HG03280 (cell line): Measurements from ENCODE around the gene WWOX.
A peak's percentile ranks its signal among the peaks of the same experiment; 100 is the strongest.

Experiments
- ATAC-seq: cut with Tn5 transposase; IDR thresholded peaks from one replicate; pipeline ENCODE4 v1.9.1; 2021; ENCODE audit warnings: mild to moderate bottlenecking, moderate library complexity; ENCODE audit not compliant: unreplicated experiment

The WWOX gene

DNA sequence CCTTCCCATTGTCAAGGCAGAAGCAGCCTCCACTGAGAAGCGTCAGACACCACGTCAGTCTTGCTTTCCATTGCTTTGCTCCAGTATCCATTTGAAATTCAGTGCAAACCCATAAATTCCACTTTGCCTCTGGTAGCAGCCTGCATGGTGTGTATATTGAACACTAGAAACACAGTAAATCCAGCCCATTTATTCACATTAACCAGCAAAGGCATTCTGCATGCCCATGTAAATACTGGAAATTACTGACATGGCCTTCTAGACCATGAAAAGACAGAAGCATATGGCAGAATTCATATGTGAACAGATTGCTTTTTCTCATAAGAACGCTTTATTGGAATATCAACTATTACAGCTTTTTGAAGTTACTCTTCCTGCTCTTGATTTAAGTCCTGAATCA lies 595.0 kb downstream of the WWOX start:
- no peak for ATAC-seq

GRCh38 chr16:78695391-78695790 lies 595.9 kb downstream of the WWOX start:
- no peak for ATAC-seq

- ATAC-seq = no peak
Observed at GRCh38 chr16:78696797-78697196, 597.3 kb downstream of the WWOX start.

DNA sequence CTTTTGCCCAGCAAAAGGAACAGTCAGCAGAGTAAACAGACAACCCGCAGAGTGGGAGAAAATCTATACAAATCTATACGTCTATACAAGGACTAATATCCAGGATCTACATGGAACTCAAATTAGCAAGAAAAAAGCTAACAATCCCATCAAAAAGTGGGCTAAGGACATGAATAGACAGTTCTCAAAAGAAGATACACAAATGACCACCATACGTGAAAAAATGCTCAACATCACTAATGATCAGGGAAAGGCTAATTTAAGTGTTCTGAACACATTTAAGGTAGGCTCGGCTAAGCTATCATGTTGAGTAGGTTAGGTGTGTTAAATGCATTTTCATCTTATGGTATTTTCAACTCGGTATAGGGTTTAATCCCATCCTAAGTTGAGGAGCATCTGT lies 598.0 kb downstream of the WWOX start:
- ATAC-seq = no peak

- no peak for ATAC-seq
Observed at GRCh38 chr16:78703936-78704335, 604.5 kb downstream of the WWOX start.

GRCh38 chr16:78704416-78704815 lies 605.0 kb downstream of the WWOX start:
- ATAC-seq = no peak

- ATAC-seq = no peak
Observed at GRCh38 chr16:78705694-78706093, 606.2 kb downstream of the WWOX start.

GRCh38 chr16:78706637-78707036 lies 607.2 kb downstream of the WWOX start:
- ATAC-seq = no peak

DNA sequence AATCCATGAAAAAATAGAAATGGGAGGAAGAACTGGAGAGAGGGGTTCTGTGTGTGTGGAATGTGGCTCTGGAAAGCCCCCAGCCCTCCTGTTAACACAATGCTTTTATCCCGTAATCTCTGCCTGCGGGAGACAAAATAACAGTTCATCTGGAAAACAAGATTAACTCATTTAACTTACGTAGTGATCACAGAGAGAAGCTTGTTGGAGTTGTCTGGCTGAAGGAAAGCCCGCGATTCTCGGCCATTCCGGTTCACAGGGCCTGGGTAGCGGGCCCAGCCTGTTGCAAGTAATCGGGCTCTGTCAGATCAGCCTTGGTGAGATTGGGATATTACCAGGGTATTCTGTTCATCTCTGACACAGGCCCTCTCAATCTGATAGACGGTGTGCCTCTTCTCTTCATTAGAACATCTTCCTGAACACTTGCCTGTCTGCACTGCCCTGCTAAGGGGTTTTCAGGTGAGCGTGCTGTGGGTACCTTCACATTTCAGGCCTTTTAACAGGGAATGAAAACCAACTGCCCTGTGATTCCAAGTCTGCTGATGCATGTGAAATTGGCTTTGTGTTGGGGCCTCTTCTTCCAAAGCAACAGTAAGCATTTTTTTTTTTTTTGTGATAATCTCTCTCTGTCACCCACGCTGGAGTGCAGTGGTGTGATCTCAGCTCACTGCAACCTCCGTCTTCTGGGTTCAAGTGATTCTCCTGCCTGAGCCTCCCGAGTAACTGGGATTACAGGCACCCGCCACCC lies 609.9 kb downstream of the WWOX start:
- no peak for ATAC-seq

GRCh38 chr16:78715106-78715505 lies 615.7 kb downstream of the WWOX start:
- no peak for ATAC-seq

DNA sequence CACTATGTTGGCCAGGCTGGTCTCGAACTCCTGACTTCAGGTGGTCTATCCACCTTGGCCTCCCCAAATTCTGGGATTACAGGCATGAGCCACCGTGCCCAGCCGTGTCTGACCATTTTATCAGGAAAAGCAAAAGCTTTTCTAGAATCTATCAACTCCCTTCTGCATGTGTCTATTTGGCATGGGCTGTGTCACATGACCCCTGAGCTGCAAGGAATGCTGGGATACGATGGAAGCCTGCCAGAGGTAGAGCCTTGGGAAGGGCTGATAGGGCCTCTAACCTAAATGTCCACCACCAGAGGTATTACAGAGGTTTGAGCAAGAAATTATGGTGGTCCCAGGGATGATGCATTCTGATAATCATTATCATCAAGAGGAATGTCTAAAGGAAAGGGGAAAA lies 616.2 kb downstream of the WWOX start:
- ATAC-seq = no peak

- no peak for ATAC-seq
Observed at GRCh38 chr16:78718141-78718540, 618.7 kb downstream of the WWOX start.

GRCh38 chr16:78720416-78720815 lies 621.0 kb downstream of the WWOX start:
- ATAC-seq = no peak

DNA sequence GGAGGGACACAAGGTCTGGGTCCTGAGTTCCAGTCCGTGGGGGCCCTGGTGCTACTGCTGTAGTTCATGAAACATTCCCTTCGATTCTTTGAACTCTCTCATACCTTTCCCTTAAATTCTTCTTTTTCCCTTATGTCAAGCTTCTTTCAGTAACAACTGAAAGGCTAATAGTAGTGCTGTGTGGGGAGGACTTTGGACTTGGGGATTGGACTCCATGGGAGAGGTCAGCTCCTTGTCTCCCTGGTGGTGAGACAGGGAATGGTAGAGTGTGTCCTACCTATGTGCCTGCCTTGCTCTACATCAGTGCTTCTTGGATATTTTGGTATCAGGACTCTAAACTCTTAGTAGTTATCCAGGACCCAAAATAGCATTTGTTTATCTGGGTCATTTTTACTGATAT lies 628.1 kb downstream of the WWOX start:
- no peak for ATAC-seq

- no peak for ATAC-seq
Observed at GRCh38 chr16:78729687-78730086, 630.2 kb downstream of the WWOX start.

DNA sequence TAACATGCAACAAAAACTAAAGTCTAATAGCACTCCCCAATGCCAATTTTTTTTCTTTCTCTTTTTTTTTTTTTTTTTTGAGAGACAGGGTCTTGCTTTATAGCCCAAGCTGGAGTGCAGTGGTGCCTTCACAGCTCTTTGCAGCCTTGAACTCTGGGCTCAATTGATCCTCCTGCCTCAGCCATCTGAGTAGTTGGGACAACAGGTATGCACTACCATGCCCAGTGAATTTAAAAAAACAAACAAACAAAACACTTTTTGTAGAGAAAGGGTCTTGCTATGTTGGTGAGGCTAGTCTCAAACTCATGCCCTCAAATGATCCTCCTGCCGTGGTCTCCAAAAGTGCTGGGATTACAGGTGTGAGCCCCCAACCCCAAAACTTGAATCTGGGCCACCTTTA lies 632.3 kb downstream of the WWOX start:
- ATAC-seq = no peak

GRCh38 chr16:78732696-78733095 lies 633.2 kb downstream of the WWOX start:
- ATAC-seq = no peak

- no peak for ATAC-seq
Observed at GRCh38 chr16:78735337-78735736, 635.9 kb downstream of the WWOX start.

GRCh38 chr16:78737630-78738029 lies 638.2 kb downstream of the WWOX start:
- no peak for ATAC-seq

GRCh38 chr16:78738557-78738956 lies 639.1 kb downstream of the WWOX start:
- ATAC-seq = no peak

- no peak for ATAC-seq
Observed at GRCh38 chr16:78740269-78740668, 640.8 kb downstream of the WWOX start.

DNA sequence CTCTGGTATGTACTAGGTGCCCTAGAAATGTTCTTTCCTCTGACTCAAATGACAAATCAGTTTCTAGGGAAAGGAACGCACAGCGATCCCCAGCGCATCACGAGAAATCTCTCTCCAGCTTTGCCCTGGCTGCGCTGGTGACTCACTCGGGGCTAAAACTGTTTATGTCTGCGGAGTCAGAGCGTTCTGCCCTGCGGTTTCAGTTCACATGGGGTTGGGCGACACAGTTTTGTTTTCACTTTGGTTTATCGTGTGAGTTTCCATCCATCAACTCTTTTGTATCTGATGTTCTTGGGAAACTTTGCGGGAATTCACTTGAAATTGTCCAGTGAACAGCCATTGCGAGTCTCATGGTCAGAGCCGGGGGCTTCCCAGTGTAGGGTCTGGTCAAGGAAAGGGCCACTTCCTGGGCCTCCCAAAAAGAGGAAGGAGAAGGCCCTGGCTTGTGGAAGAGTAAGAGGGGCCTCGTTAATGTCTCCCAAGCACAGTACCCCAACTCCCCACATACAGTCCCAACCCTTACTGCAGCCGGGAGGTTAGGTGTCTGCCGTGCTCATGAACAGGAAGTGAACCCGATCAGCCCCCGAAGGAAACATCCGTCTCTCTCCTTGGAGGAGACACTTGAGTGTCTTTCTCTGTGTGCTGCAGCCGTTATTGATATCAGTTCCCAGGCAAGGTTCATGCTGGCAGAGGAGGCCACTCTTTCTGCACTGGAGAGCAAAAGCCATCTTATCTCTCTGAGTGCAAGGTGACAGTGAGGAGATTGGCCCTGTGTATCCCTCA lies 643.2 kb downstream of the WWOX start:
- peak; percentile 95 for ATAC-seq
